ENCODE results near the gene DENND1C. TPM values are rescaled to one million over a fixed set of nuclear protein-coding genes. Genes with fewer than 3 reads are reported as not detected.

DENND1C gene
- total and polyA plus RNA-seq, 9 of the 15 experiments (the other 6 are each of a cell fraction or from before 2014, with no cell fraction given) = 0.03 to 1.2 (median 0.32) TPM; not detected in 1

DNA sequence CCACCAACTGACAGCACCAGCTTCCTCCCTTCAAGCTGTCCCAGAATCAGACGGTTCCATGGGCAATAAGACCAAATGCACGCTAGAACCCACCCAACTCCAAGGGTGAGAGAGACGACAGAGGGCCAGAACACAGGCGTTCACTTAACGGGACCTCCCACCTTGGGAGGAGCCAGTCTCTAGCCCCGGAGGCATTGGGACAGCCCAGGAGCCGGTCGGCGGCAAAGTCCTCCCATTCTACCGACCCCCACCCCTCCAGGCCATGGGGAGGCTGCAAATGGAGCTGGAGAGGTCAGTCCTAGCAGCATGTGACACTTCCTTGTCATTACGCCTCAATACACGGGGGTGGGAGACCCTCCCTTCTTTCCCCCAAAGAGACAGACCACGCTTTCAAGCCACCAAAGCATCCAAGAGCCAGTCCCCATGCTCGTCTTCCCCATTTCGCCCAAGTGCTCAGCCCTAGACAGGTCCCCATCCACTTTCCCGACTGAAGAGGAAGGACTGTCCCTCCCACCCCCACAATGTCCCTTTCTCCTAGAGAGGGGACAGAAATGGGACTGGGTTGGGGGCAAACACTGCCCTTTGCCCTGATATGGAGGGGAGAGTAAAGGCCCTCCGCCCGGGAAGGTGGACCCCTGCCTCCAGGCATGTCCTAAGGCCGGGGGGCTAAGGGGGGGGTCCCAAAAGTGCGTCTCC, 57.9 kb downstream of the DENND1C start (continued):
- TF ChIP-seq TAF1 (IDR thresholded peaks at IDR 0.05; ENCODE audit: control insufficient read depth, extremely low read depth, insufficient read depth, low read length, severe bottlenecking) (peak; percentile 31), TBL1XR1 (IDR thresholded peaks at IDR 0.05; ENCODE audit: low read length in 2 of 2) (no peak), ZNF830 (CRISPR knock-in tag; IDR thresholded peaks at IDR 0.05) (no peak), ZNF444 (CRISPR knock-in tag; IDR thresholded peaks at IDR 0.05) (no peak), CHD2 (IDR thresholded peaks at IDR 0.05; ENCODE audit: low read depth, low read length) (no peak), MTA2 (IDR thresholded peaks at IDR 0.05; ENCODE audit: low read depth) (no peak), NFE2 (IDR thresholded peaks at IDR 0.05; ENCODE audit: low read depth) (no peak), ZNF384 (IDR thresholded peaks at IDR 0.05; ENCODE audit: low read depth, low read length) (no peak), NFYB (IDR thresholded peaks at IDR 0.05; ENCODE audit: extremely low read depth, insufficient read length) (no peak), HIVEP1 (CRISPR knock-in tag; IDR thresholded peaks at IDR 0.05) (no peak), XRCC4 (IDR thresholded peaks at IDR 0.05; ENCODE audit: extremely low read depth, insufficient read depth, insufficient read length) (no peak), ATF7 (IDR thresholded peaks at IDR 0.05) (no peak), OTX1 (CRISPR knock-in tag; IDR thresholded peaks at IDR 0.05) (0 out of 2 replicates have a peak, but pooled peaks have one; percentile 52), ZNF239 (CRISPR knock-in tag; IDR thresholded peaks at IDR 0.05) (no peak), EP400 (IDR thresholded peaks at IDR 0.05) (no peak)
- TF ChIP-seq, protein P1, sequence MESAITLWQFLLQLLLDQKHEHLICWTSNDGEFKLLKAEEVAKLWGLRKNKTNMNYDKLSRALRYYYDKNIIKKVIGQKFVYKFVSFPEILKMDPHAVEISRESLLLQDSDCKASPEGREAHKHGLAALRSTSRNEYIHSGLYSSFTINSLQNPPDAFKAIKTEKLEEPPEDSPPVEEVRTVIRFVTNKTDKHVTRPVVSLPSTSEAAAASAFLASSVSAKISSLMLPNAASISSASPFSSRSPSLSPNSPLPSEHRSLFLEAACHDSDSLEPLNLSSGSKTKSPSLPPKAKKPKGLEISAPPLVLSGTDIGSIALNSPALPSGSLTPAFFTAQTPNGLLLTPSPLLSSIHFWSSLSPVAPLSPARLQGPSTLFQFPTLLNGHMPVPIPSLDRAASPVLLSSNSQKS (CRISPR knock-in tag; IDR thresholded peaks at IDR 0.05) = no peak
- TF ChIP-seq, protein P2, sequence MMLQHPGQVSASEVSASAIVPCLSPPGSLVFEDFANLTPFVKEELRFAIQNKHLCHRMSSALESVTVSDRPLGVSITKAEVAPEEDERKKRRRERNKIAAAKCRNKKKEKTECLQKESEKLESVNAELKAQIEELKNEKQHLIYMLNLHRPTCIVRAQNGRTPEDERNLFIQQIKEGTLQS (IDR thresholded peaks at IDR 0.05) = no peak
- TF ChIP-seq, protein P2 (CRISPR knock-in tag; conservative IDR thresholded peaks at IDR 0.05) = no peak
- TF ChIP-seq, protein P3, sequence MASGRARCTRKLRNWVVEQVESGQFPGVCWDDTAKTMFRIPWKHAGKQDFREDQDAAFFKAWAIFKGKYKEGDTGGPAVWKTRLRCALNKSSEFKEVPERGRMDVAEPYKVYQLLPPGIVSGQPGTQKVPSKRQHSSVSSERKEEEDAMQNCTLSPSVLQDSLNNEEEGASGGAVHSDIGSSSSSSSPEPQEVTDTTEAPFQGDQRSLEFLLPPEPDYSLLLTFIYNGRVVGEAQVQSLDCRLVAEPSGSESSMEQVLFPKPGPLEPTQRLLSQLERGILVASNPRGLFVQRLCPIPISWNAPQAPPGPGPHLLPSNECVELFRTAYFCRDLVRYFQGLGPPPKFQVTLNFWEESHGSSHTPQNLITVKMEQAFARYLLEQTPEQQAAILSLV (tag; IDR thresholded peaks at IDR 0.05) = no peak
- TF ChIP-seq, protein P4, sequence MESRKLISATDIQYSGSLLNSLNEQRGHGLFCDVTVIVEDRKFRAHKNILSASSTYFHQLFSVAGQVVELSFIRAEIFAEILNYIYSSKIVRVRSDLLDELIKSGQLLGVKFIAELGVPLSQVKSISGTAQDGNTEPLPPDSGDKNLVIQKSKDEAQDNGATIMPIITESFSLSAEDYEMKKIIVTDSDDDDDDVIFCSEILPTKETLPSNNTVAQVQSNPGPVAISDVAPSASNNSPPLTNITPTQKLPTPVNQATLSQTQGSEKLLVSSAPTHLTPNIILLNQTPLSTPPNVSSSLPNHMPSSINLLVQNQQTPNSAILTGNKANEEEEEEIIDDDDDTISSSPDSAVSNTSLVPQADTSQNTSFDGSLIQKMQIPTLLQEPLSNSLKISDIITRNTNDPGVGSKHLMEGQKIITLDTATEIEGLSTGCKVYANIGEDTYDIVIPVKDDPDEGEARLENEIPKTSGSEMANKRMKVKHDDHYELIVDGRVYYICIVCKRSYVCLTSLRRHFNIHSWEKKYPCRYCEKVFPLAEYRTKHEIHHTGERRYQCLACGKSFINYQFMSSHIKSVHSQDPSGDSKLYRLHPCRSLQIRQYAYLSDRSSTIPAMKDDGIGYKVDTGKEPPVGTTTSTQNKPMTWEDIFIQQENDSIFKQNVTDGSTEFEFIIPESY (CRISPR knock-in tag; IDR thresholded peaks at IDR 0.05) = no peak
- TF ChIP-seq, protein P5, sequence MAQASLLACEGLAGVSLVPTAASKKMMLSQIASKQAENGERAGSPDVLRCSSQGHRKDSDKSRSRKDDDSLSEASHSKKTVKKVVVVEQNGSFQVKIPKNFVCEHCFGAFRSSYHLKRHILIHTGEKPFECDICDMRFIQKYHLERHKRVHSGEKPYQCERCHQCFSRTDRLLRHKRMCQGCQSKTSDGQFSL (CRISPR knock-in tag; IDR thresholded peaks at IDR 0.05) = no peak
- TF ChIP-seq, protein P5 (tag; IDR thresholded peaks at IDR 0.05) = peak in 1 of 2 experiments; percentile 47; a peak in 1 of 4 replicates

Measured in K562 (cell line).